ENCODE results near the gene ZBTB7C. TPM values are rescaled to one million over a fixed set of nuclear protein-coding genes. Genes with fewer than 3 reads are reported as not detected.

ZBTB7C gene
- polyA plus RNA-seq, 1 experiment: not detected

DNA sequence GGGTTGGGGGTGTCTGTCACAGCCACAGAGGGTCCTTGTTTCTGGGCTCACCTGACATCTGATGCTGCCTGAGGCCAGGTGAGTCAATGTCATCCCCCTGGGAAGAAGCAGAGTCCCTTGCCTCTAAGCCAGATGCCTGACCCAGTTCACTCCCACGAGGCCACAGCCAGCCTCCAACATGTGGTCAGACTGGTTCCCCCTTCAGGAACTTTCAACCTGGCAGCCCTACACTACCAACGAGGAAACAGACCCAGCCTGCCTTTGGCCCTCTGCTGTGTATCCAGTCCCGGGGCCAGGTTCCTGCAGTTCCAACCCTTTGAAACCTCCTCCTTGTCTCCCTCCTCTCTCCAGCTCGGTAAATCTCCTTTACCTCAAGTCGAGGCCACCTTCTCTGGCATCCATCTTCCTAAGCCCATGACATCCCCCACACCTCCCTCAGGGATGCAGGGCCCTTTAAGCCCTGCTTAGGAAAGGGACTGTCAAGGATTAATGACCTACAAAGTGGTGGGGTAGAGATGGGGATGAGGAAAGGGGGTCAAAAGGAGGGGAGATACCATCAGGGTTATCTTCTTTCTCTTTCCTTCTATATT, 429.5 kb downstream of the ZBTB7C start:
- no peak for DNase-seq (ENCODE audit: low read depth)
- POLR2A ChIA-PET: no interaction called here
- CTCF ChIA-PET: no interaction called here

DNA sequence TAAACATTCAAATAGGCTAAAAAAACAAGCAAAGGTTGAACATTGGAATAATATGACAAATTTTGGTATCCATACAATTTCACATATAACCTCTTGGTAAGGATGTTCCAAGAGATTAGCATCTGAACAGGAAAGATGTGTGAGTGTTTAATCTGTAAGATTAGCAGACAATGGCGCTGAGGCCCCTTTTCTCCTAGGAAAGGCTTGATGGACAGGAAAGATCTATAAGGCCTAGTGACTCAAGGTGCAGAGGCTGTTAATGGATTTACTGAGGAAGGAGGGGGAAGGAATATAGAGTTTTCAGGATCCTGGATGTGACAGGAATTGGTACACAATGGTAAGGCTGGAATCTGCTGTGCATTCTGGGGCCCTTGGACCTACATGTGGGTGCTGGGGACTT, 430.6 kb downstream of the ZBTB7C start:
- CTCF ChIA-PET: no interaction called here

More for the DNA sequence above, 429.5 kb downstream of the ZBTB7C start:
- Histone ChIP-seq H3K4me3 (ENCODE audit: low read depth, low read length) (no peak overlapping the region), H3K27me3 (ENCODE audit: control insufficient read depth, insufficient read depth, low read length) (peaks cover 3% of the 10 kb centered on the region; the same call in 1 of the 2 replicates), H3K36me3 (ENCODE audit: control insufficient read depth, insufficient read depth, low read length) (no peaks in the 10 kb centered on the region)
- TF ChIP-seq, protein P1, sequence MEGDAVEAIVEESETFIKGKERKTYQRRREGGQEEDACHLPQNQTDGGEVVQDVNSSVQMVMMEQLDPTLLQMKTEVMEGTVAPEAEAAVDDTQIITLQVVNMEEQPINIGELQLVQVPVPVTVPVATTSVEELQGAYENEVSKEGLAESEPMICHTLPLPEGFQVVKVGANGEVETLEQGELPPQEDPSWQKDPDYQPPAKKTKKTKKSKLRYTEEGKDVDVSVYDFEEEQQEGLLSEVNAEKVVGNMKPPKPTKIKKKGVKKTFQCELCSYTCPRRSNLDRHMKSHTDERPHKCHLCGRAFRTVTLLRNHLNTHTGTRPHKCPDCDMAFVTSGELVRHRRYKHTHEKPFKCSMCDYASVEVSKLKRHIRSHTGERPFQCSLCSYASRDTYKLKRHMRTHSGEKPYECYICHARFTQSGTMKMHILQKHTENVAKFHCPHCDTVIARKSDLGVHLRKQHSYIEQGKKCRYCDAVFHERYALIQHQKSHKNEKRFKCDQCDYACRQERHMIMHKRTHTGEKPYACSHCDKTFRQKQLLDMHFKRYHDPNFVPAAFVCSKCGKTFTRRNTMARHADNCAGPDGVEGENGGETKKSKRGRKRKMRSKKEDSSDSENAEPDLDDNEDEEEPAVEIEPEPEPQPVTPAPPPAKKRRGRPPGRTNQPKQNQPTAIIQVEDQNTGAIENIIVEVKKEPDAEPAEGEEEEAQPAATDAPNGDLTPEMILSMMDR (IDR thresholded peaks at IDR 0.05; ENCODE audit: insufficient read depth, low read depth, low read length): no peak

DNA sequence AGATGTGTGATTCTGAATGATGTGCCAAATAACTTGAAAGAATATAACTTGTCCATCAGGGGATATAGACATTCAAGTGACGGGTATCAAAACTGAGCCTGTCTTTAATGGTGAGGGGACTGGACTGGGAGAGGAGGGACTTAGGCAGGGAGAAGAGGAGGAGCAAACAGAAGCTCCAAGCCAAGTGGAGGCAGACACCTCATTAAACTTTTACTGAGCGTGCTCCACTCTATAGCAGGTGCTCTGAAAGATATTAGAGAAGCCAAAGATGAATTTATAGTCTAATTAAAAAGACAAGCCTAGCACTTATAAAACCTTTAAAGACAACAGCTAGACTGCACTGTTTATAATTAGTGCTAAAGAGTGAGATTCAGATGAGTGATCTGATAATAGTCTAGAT, 431.0 kb downstream of the ZBTB7C start:
- DNase-seq (ENCODE audit: low read depth): no peak
- POLR2A ChIA-PET: no interaction called here
- TF ChIP-seq, protein P1 (IDR thresholded peaks at IDR 0.05; ENCODE audit: insufficient read depth, low read depth, low read length): no peak
- Histone ChIP-seq H3K4me3 (ENCODE audit: low read depth, low read length) (no peak overlapping the region), H3K27me3 (ENCODE audit: control insufficient read depth, insufficient read depth, low read length) (peaks cover 7% of the 10 kb centered on the region), H3K36me3 (ENCODE audit: control insufficient read depth, insufficient read depth, low read length) (no peaks in the 10 kb centered on the region)
- CTCF ChIA-PET: no interaction called here

More for the DNA sequence above, 430.6 kb downstream of the ZBTB7C start:
- POLR2A ChIA-PET: no interaction called here
- H3K36me3 ChIP-seq (ENCODE audit: control insufficient read depth, insufficient read depth, low read length): no peaks in the 10 kb centered on the region
- no peak for DNase-seq (ENCODE audit: low read depth)
- H3K27me3 ChIP-seq (ENCODE audit: control insufficient read depth, insufficient read depth, low read length): peaks cover 3% of the 10 kb centered on the region
- TF ChIP-seq, protein P1 (IDR thresholded peaks at IDR 0.05; ENCODE audit: insufficient read depth, low read depth, low read length): no peak
- H3K4me3 ChIP-seq (ENCODE audit: low read depth, low read length): no peak overlapping the region

Small RNAs within 50 kb of the gene (small RNA-seq; reads per million reads assigned to genes)
- gene RNU6-708P (ENCODE audit: insufficient read length, low read depth, low replicate concordance): not detected

Other genes with a start within 250 kb of the ZBTB7C start
- 53.4 and 105 TPM in 2 replicates for gene CTIF, start 129.6 kb upstream of the ZBTB7C start, polyA plus RNA-seq (2011; rRNA removed)